NB4 (cell line): ENCODE results near the gene COL5A1.

ENCODE experiments used
- CTCF ChIP-seq: IDR thresholded peaks from one replicate; pipeline ENCODE4 v1.5.1; 2012; ENCODE audit warnings: low read depth, low read length
- MYC ChIP-seq: IDR thresholded peaks from 2 replicates; pipeline ENCODE4 v1.6.1; 2011; ENCODE audit warnings: low read depth, low read length
- POLR2A ChIP-seq: IDR thresholded peaks from 2 replicates; pipeline ENCODE4 v1.6.1; 2011; ENCODE audit warnings: mild to moderate bottlenecking; ENCODE audit not compliant: insufficient read length; ENCODE audit errors: extremely low read depth

GRCh38 chr9:134834217-134834956 lies 192.8 kb downstream of the COL5A1 start:
- TF ChIP-seq CTCF = no peak
- no peak for TF ChIP-seq POLR2A
- TF ChIP-seq MYC = no peak
